Smooth muscle cell (in vitro differentiated cells): ENCODE measurements around the gene LHFPL6. TPM values are rescaled to one million over a fixed set of nuclear protein-coding genes. Genes with fewer than 3 reads are reported as not detected.

ENCODE experiments used
- DNase-seq: peaks from one replicate; lab custom pipeline; 2025; ENCODE audit not compliant: unreplicated experiment; lab: John Stamatoyannopoulos, UW
- H2AFZ ChIP-seq: fragments of 200-600 bp; sonication (generic); 2 replicates; pipeline ENCODE4 v1.6.0; 2016; ENCODE audit warnings: antibody characterized with exemption, low read depth, mild to moderate bottlenecking
- H3F3A ChIP-seq: fragments of 200-600 bp; sonication (generic); 2 replicates; pipeline ENCODE4 v1.6.0; 2017; ENCODE audit warnings: antibody characterized with exemption, low read depth
- H3K27ac ChIP-seq: fragments of 200-600 bp; sonication (generic); 2 replicates; pipeline ENCODE4 v1.5.1; 2016; ENCODE audit warnings: low read depth, mild to moderate bottlenecking
- H3K27me3 ChIP-seq: fragments of 200-600 bp; sonication (generic); 2 replicates; pipeline ENCODE4 v1.6.1; 2016; ENCODE audit warnings: low read depth, mild to moderate bottlenecking
- H3K36me3 ChIP-seq: fragments of 200-600 bp; sonication (generic); 2 replicates; pipeline ENCODE4 v1.5.1; 2016; ENCODE audit warnings: low read depth
- H3K4me1 ChIP-seq: fragments of 200-600 bp; sonication (generic); 2 replicates; pipeline ENCODE4 v1.5.1; 2016; ENCODE audit warnings: low read depth
- H3K4me2 ChIP-seq: fragments of 200-600 bp; sonication (generic); 2 replicates; pipeline ENCODE4 v1.6.0; 2016; ENCODE audit warnings: mild to moderate bottlenecking
- H3K4me3 ChIP-seq: fragments of 200-600 bp; sonication (generic); 2 replicates; pipeline ENCODE4 v1.5.1; 2016; ENCODE audit warnings: mild to moderate bottlenecking
- H3K79me2 ChIP-seq: fragments of 200-600 bp; sonication (generic); 2 replicates; pipeline ENCODE4 v1.6.0; 2016; ENCODE audit warnings: low read depth, mild to moderate bottlenecking
- H3K9ac ChIP-seq: fragments of 200-600 bp; sonication (generic); 2 replicates; pipeline ENCODE4 v1.6.0; 2016; ENCODE audit warnings: low read depth
- H3K9me3 ChIP-seq: fragments of 200-600 bp; sonication (generic); replicated peaks from 2 replicates; pipeline ENCODE4 v1.5.1; 2016; ENCODE audit warnings: low read depth
- H4K20me1 ChIP-seq: fragments of 200-600 bp; sonication (generic); 2 replicates; pipeline ENCODE4 v1.6.0; 2016; ENCODE audit warnings: low read depth
- CTCF ChIP-seq: fragments of 200-600 bp; sonication (generic); IDR thresholded peaks from 2 replicates; pipeline ENCODE4 v1.5.1; 2017; ENCODE audit warnings: borderline replicate concordance, mild to moderate bottlenecking, antibody characterized with exemption; ENCODE audit not compliant: insufficient read depth, poor library complexity, severe bottlenecking
- WGBS: methylation state at CpG from one replicate; pipeline ENCODE4 v1.1.7; 2016; ENCODE audit warnings: low lambda C conversion rate; 5-methylcytosine and 5-hydroxymethylcytosine counted together
- polyA plus RNA-seq: library from polyadenylated mRNA; unstranded; fragments of >200 nt; fragmentation: Nextera tagmentation; extraction: Ambion mirVana; gene quantifications from 2 replicates; pipeline ENCODE4 v1.2.1, GENCODE V29; 2016
- total RNA-seq: library from RNA; depleted of rRNA; stranded (reverse); fragments of >200 nt; gene quantifications from 2 replicates; pipeline ENCODE4 v1.2.3, GENCODE V29; 2014

Gene LHFPL6
- total and polyA plus RNA-seq, 2 experiments from 2014 or later, result 24.7 to 43.6 TPM

DNA sequence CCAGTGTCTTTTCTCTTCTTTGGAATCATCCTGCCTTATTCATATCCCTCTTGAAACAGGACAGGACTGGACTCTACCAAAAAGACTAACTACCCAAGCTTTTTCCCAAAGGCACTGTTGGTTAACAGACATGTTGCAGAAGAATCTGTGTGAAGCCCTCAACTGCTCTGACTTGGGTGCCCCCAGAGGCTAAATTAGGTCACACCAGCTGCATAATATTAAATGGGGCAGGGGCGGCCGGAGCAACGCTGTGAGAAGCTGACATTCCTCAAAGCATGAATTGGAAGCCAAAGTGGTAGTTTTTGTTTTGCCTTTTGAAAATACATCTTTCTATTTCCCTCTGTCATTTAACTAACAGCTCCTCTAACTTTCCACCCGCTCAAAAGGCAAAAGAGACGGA lies 185.9 kb downstream of the LHFPL6 start:
- WGBS, result 18% methylated on average over 5 of the region's 5 CpGs
- peak; percentile 23 for TF ChIP-seq CTCF
- Histone ChIP-seq H3F3A (peaks cover 4% of the 10 kb centered on the region), H3K4me3 (peak overlapping the region; percentile 26), H3K27me3 (no peaks in the 10 kb centered on the region), H3K36me3 (no peaks in the 10 kb centered on the region), H3K9ac (no peak overlapping the region), H3K4me1 (peaks cover 25% of the 10 kb centered on the region), H3K27ac (peak overlapping the region; percentile 40), H3K9me3 (no peaks in the 10 kb centered on the region), H3K79me2 (no peaks in the 10 kb centered on the region), H4K20me1 (no peaks in the 10 kb centered on the region), H3K4me2 (peak overlapping the region; percentile 79), H2AFZ (peak overlapping the region; percentile 33)
- DNase-seq, result no peak

DNA sequence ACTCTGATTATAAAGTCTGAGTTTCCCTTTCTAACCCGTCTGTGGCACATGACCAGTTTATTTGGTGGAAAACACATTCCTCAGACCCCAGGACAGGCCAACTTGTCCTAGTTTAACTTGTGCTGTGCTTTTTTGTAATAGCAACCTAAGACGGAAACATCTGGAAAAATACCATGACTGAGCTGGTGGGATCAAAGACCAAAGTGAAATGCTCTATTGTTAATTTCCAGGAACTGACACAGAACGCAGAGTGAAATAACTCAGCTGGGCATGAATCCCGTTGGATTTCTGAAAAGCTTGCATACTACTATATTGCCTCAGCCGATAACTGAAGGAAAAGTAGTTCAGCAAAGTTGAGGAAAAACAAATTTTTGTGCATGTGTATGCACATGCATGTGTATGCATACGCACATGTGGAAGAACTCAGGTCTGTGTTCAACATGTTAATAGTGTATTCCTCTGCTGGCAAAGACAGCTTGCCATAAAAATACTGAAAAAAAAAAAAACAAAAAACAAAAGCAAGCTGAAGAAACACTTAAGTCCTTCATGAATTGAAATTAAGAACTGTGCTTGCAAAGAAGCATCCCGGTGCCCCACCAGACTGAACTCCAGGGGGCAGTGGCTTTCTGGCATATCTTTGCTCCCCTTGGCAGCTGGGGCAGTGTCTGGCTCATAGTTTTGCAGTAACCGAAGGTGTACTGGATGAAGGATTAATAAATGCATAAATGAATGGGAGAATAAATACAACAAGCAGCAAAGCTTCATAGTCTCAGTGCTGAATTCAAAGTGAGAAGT lies 187.8 kb downstream of the LHFPL6 start:
- WGBS, result 54% methylated on average over 8 of the region's 8 CpGs
- H2AFZ ChIP-seq, result no peak overlapping the region
- H3K4me2 ChIP-seq, result peak overlapping the region; percentile 14

DNA sequence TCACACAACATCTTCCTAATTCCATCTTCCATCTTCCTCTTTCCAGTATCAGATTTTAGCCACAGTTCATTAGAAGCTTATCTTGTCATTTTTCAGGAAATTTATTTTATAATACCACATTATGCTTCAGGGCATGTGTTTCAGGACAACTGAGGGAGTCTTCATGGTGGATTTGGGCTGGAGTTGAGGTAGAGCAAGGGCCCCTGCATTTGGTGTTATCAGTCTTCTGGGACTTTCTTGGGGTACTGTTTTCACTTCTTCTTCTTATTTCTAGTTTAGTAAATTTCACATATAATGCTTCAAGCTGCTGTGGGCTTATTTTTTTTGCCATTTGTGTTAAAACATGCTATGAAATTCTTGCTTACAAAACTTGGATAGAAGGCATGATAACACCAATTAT lies 188.7 kb downstream of the LHFPL6 start:
- no peak overlapping the region for H3K27ac ChIP-seq
- peaks cover 30% of the 10 kb centered on the region for H3K4me1 ChIP-seq
- no peaks in the 10 kb centered on the region for H4K20me1 ChIP-seq

More for the DNA sequence above, 187.8 kb downstream of the LHFPL6 start:
- Histone ChIP-seq H3K9ac (no peak overlapping the region), H3K27me3 (no peaks in the 10 kb centered on the region), H3K4me3 (no peak overlapping the region), H3K4me1 (peaks cover 29% of the 10 kb centered on the region), H3F3A (peaks cover 4% of the 10 kb centered on the region), H4K20me1 (no peaks in the 10 kb centered on the region), H3K36me3 (no peaks in the 10 kb centered on the region), H3K79me2 (no peaks in the 10 kb centered on the region), H3K27ac (no peak overlapping the region), H3K9me3 (no peaks in the 10 kb centered on the region)
- no peak for DNase-seq
- TF ChIP-seq CTCF, result peak; percentile 32

More for the DNA sequence above, 188.7 kb downstream of the LHFPL6 start:
- Histone ChIP-seq H3K79me2 (no peaks in the 10 kb centered on the region), H3K27me3 (no peaks in the 10 kb centered on the region), H2AFZ (no peak overlapping the region), H3K36me3 (no peaks in the 10 kb centered on the region), H3F3A (peaks cover 4% of the 10 kb centered on the region), H3K4me2 (no peak overlapping the region), H3K9me3 (no peaks in the 10 kb centered on the region), H3K4me3 (no peak overlapping the region), H3K9ac (no peak overlapping the region)
- no peak for DNase-seq
- TF ChIP-seq CTCF, result no peak
